B cell (primary cell): ENCODE data around the gene NOC4L.

Source experiments
- CTCF ChIP-seq: fragments of 200-600 bp; IDR thresholded peaks from one replicate; pipeline ENCODE4 v1.8.0; 2022; ENCODE audit warnings: antibody characterized with exemption, mild to moderate bottlenecking
- EZH2 ChIP-seq: IDR thresholded peaks from 2 replicates; pipeline ENCODE4 v1.6.1; 2012; ENCODE audit warnings: borderline replicate concordance, low read depth, mild to moderate bottlenecking, moderate library complexity, low read length; ENCODE audit not compliant: insufficient read depth, poor library complexity, severe bottlenecking

GRCh38 chr12:132178801-132179401, 34.6 kb downstream of the NOC4L start:
- TF ChIP-seq CTCF (no peak), EZH2 (no peak)
